ENCODE results near the gene LYST.

Gene LYST

GRCh38 chr1:235730007-235730406 is 136.7 kb downstream of the LYST start:
- H3K9me2 ChIP-seq (replicated peaks; ENCODE audit: low read depth, low read length) = no peaks in the 10 kb centered on the region
- H2AFZ ChIP-seq (ENCODE audit: low read length) = no peak overlapping the region
- no peaks in the 10 kb centered on the region for H3F3A ChIP-seq (ENCODE audit: low read depth)
- H3K4me2 ChIP-seq (ENCODE audit: low read depth, low read length, poor library complexity, severe bottlenecking) = no peak overlapping the region
- no peaks in the 10 kb centered on the region for H3K36me3 ChIP-seq (ENCODE audit: insufficient read depth, low read length)
- H3K4me3 ChIP-seq (ENCODE audit: low read length, poor library complexity, severe bottlenecking) = no peak overlapping the region
- H3K9me3 ChIP-seq (ENCODE audit: insufficient read depth, low read depth, low read length) = no peaks in the 10 kb centered on the region
- no peaks in the 10 kb centered on the region for H3K4me1 ChIP-seq (ENCODE audit: insufficient read depth, low read length, poor library complexity, severe bottlenecking)
- no peak for TF ChIP-seq EZH2phosphoT487 (IDR thresholded peaks at IDR 0.05; ENCODE audit: borderline replicate concordance)
- H3K9ac ChIP-seq (ENCODE audit: low read depth, low read length, poor library complexity, severe bottlenecking) = no peak overlapping the region
- no peaks in the 10 kb centered on the region for H3K27me3 ChIP-seq (ENCODE audit: insufficient read depth, low read length, poor library complexity, severe bottlenecking)
- H3K79me2 ChIP-seq (ENCODE audit: insufficient read depth, low read length) = no peaks in the 10 kb centered on the region
- H4K20me1 ChIP-seq (ENCODE audit: insufficient read depth, low read length, poor library complexity, severe bottlenecking) = no peaks in the 10 kb centered on the region

DNA sequence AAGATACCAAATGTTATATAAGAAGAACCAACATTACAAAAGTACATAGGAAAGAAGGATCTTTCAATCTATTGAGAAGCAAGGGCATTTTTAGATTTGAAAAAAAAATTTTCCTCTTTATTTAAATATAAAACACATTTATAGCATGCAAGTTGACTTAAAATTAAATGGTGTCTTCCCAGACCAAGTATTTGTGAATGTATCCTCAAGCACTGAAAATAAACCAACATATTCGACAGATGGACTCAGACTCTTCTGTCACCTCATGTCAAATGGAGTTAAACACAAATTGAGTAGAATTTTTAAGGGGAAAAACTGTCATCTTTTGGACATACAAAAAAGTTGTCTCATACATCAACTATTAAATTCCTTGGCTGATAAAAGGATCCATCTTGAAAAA is 140.1 kb downstream of the LYST start:
- no peaks in the 10 kb centered on the region for H3K36me3 ChIP-seq (ENCODE audit: insufficient read depth, low read length)
- H3K4me3 ChIP-seq (ENCODE audit: low read length, poor library complexity, severe bottlenecking) = no peak overlapping the region
- no peak overlapping the region for H3K4me2 ChIP-seq (ENCODE audit: low read depth, low read length, poor library complexity, severe bottlenecking)
- no peaks in the 10 kb centered on the region for H3F3A ChIP-seq (ENCODE audit: low read depth)
- H3K27me3 ChIP-seq (ENCODE audit: insufficient read depth, low read length, poor library complexity, severe bottlenecking) = no peaks in the 10 kb centered on the region
- H3K79me2 ChIP-seq (ENCODE audit: insufficient read depth, low read length) = no peaks in the 10 kb centered on the region
- H3K4me1 ChIP-seq (ENCODE audit: insufficient read depth, low read length, poor library complexity, severe bottlenecking) = no peaks in the 10 kb centered on the region
- TF ChIP-seq, protein P1, sequence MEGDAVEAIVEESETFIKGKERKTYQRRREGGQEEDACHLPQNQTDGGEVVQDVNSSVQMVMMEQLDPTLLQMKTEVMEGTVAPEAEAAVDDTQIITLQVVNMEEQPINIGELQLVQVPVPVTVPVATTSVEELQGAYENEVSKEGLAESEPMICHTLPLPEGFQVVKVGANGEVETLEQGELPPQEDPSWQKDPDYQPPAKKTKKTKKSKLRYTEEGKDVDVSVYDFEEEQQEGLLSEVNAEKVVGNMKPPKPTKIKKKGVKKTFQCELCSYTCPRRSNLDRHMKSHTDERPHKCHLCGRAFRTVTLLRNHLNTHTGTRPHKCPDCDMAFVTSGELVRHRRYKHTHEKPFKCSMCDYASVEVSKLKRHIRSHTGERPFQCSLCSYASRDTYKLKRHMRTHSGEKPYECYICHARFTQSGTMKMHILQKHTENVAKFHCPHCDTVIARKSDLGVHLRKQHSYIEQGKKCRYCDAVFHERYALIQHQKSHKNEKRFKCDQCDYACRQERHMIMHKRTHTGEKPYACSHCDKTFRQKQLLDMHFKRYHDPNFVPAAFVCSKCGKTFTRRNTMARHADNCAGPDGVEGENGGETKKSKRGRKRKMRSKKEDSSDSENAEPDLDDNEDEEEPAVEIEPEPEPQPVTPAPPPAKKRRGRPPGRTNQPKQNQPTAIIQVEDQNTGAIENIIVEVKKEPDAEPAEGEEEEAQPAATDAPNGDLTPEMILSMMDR (conservative IDR thresholded peaks at IDR 0.05; ENCODE audit: low read length) = no peak
- TF ChIP-seq EZH2phosphoT487 (IDR thresholded peaks at IDR 0.05; ENCODE audit: borderline replicate concordance) = no peak
- H3K9me2 ChIP-seq (replicated peaks; ENCODE audit: low read depth, low read length) = no peaks in the 10 kb centered on the region
- no peaks in the 10 kb centered on the region for H4K20me1 ChIP-seq (ENCODE audit: insufficient read depth, low read length, poor library complexity, severe bottlenecking)
- no peak overlapping the region for H3K9ac ChIP-seq (ENCODE audit: low read depth, low read length, poor library complexity, severe bottlenecking)
- no peak overlapping the region for H2AFZ ChIP-seq (ENCODE audit: low read length)
- no peaks in the 10 kb centered on the region for H3K9me3 ChIP-seq (ENCODE audit: insufficient read depth, low read depth, low read length)

DNA sequence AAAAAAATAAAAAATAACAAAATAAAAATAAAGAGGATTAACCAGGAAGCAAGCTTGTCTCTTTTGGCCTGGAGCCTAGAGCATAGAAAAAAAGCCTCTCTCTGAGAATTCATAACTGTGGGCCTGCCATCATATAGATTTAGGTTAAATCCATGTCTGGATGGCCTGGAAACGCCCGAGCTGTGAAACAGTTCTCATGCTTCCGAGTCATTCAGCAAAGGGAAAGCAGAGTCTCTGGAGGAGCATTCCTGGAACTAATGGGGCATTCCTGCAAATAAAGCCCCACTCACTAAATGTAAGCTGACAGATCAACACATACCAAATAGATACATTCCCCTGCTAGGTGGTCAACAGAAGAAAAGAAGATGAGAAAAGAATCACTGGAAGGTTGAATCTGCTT is 141.3 kb downstream of the LYST start:
- Histone ChIP-seq H3K4me2 (ENCODE audit: low read depth, low read length, poor library complexity, severe bottlenecking) (no peak overlapping the region), H3K9me2 (replicated peaks; ENCODE audit: low read depth, low read length) (no peaks in the 10 kb centered on the region), H3K36me3 (ENCODE audit: insufficient read depth, low read length) (no peaks in the 10 kb centered on the region), H3F3A (ENCODE audit: low read depth) (no peaks in the 10 kb centered on the region), H3K79me2 (ENCODE audit: insufficient read depth, low read length) (no peaks in the 10 kb centered on the region), H3K9me3 (ENCODE audit: insufficient read depth, low read depth, low read length) (no peaks in the 10 kb centered on the region), H2AFZ (ENCODE audit: low read length) (peak overlapping the region; percentile 52; the same call in 1 of the 2 replicates), H3K9ac (ENCODE audit: low read depth, low read length, poor library complexity, severe bottlenecking) (no peak overlapping the region), H4K20me1 (ENCODE audit: insufficient read depth, low read length, poor library complexity, severe bottlenecking) (no peaks in the 10 kb centered on the region), H3K27me3 (ENCODE audit: insufficient read depth, low read length, poor library complexity, severe bottlenecking) (no peaks in the 10 kb centered on the region), H3K4me3 (ENCODE audit: low read length, poor library complexity, severe bottlenecking) (no peak overlapping the region), H3K4me1 (ENCODE audit: insufficient read depth, low read length, poor library complexity, severe bottlenecking) (no peaks in the 10 kb centered on the region)
- TF ChIP-seq, protein P1 (conservative IDR thresholded peaks at IDR 0.05; ENCODE audit: low read length) = no peak
- no peak for TF ChIP-seq EZH2phosphoT487 (IDR thresholded peaks at IDR 0.05; ENCODE audit: borderline replicate concordance)

DNA sequence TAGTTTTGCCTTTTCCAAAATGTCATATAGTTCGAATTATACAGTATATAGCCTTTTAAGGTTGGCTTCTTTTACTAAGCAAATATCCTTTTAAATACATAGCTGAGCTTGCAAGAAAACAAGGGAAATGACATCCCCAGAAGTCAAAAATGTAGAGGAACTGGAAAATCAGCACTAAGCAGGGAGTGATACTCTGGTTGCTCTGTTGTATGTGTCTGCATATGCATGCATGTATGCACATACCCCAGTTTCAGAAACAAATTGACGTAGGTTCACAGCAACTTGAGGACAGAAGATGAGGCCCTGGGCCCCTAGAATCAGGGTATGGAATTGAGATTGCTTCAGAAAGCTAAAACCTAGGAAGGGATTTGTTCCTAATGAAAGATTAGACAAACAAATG is 142.0 kb downstream of the LYST start:
- Histone ChIP-seq H3K9me3 (ENCODE audit: insufficient read depth, low read depth, low read length) (no peaks in the 10 kb centered on the region), H3K79me2 (ENCODE audit: insufficient read depth, low read length) (no peaks in the 10 kb centered on the region), H3K27me3 (ENCODE audit: insufficient read depth, low read length, poor library complexity, severe bottlenecking) (no peaks in the 10 kb centered on the region), H3K9me2 (replicated peaks; ENCODE audit: low read depth, low read length) (no peaks in the 10 kb centered on the region), H3K9ac (ENCODE audit: low read depth, low read length, poor library complexity, severe bottlenecking) (no peak overlapping the region), H3K4me3 (ENCODE audit: low read length, poor library complexity, severe bottlenecking) (no peak overlapping the region), H3F3A (ENCODE audit: low read depth) (no peaks in the 10 kb centered on the region), H3K36me3 (ENCODE audit: insufficient read depth, low read length) (no peaks in the 10 kb centered on the region), H2AFZ (ENCODE audit: low read length) (no peak overlapping the region), H3K4me1 (ENCODE audit: insufficient read depth, low read length, poor library complexity, severe bottlenecking) (no peaks in the 10 kb centered on the region), H4K20me1 (ENCODE audit: insufficient read depth, low read length, poor library complexity, severe bottlenecking) (no peaks in the 10 kb centered on the region), H3K4me2 (ENCODE audit: low read depth, low read length, poor library complexity, severe bottlenecking) (no peak overlapping the region)
- no peak for TF ChIP-seq EZH2phosphoT487 (IDR thresholded peaks at IDR 0.05; ENCODE audit: borderline replicate concordance)
